NK-92 (cell line): ENCODE measurements around the gene RAB22A.
"Not testable (repeated sequence)": the region's sequence is repeated elsewhere in the genome, so short reads cannot be mapped to it uniquely, and the experiment has no call there.

Source experiments
- DNase-seq: peaks from one replicate; lab custom pipeline; 2025; ENCODE audit not compliant: unreplicated experiment; lab: John Stamatoyannopoulos, UW

RAB22A gene

GRCh38 chr20:58342104-58342945 is 32.8 kb downstream of the RAB22A start:
- DNase-seq = no peak

GRCh38 chr20:58344741-58345140 is 35.2 kb downstream of the RAB22A start:
- DNase-seq = no peak

- no peak for DNase-seq
Measured at GRCh38 chr20:58349570-58349969, 40.1 kb downstream of the RAB22A start.

GRCh38 chr20:58352468-58352867 is 43.0 kb downstream of the RAB22A start:
- no peak for DNase-seq

GRCh38 chr20:58359441-58359840 is 49.9 kb downstream of the RAB22A start:
- DNase-seq = no peak

GRCh38 chr20:58360936-58361335 is 51.4 kb downstream of the RAB22A start:
- DNase-seq = no peak

- DNase-seq = no peak
Measured at GRCh38 chr20:58361481-58362205, 52.1 kb downstream of the RAB22A start.

- no peak for DNase-seq
Measured at GRCh38 chr20:58362206-58362516, 52.6 kb downstream of the RAB22A start.

GRCh38 chr20:58362970-58363369 is 53.5 kb downstream of the RAB22A start:
- no peak for DNase-seq

GRCh38 chr20:58366866-58367265 is 57.4 kb downstream of the RAB22A start:
- no peak for DNase-seq

GRCh38 chr20:58372806-58373205 is 63.3 kb downstream of the RAB22A start:
- DNase-seq = no peak

GRCh38 chr20:58373296-58373695 is 63.8 kb downstream of the RAB22A start:
- not testable (repeated sequence) for DNase-seq

GRCh38 chr20:58374027-58374850 is 64.7 kb downstream of the RAB22A start:
- DNase-seq = no peak

GRCh38 chr20:58374906-58375758 is 65.6 kb downstream of the RAB22A start:
- no peak for DNase-seq

GRCh38 chr20:58375759-58376352 is 66.3 kb downstream of the RAB22A start:
- no peak for DNase-seq

GRCh38 chr20:58377017-58377416 is 67.5 kb downstream of the RAB22A start:
- no peak for DNase-seq

GRCh38 chr20:58377766-58378401 is 68.4 kb downstream of the RAB22A start:
- DNase-seq = no peak

- DNase-seq = no peak
Measured at GRCh38 chr20:58378704-58379103, 69.2 kb downstream of the RAB22A start.

- DNase-seq = no peak
Measured at GRCh38 chr20:58381627-58382026, 72.1 kb downstream of the RAB22A start.

GRCh38 chr20:58382096-58382495 is 72.6 kb downstream of the RAB22A start:
- no peak for DNase-seq
